CD8-positive, alpha-beta memory T cell (primary cell): ENCODE measurements around the gene VAV3. TPM values are rescaled to one million over a fixed set of nuclear protein-coding genes. Genes with fewer than 3 reads are reported as not detected.

Experiments
- CTCF ChIA-PET: fragments of 350-600 bp; sonication (Branson Sonifier 250); formaldehyde crosslinking; loops from one replicate; lab custom pipeline; 2021; ENCODE audit warnings: antibody characterized with exemption; lab: Charles Lee
- POLR2A ChIA-PET: fragments of 350-600 bp; sonication (Branson Sonifier 250); formaldehyde crosslinking; loops from one replicate; lab custom pipeline; 2021; ENCODE audit warnings: antibody characterized with exemption; lab: Charles Lee
- DNase-seq, 5 donors: peaks; one replicate each; pipeline versions ENCODE4 v3.0.0 to v3.0.0-alpha.2; 2020 to 2022; ENCODE audit warnings: mixed read lengths in 1 of 5
- H3K27ac ChIP-seq: one replicate; pipeline ENCODE4 v1.7.0; 2013; ENCODE audit warnings: low read depth, mild to moderate bottlenecking, low read length, moderate library complexity
- H3K27me3 ChIP-seq: 2 replicates; pipeline ENCODE4 v1.7.0; 2013; ENCODE audit warnings: low read length, mild to moderate bottlenecking; ENCODE audit not compliant: insufficient read depth, poor library complexity, severe bottlenecking
- H3K36me3 ChIP-seq: 2 replicates; pipeline ENCODE4 v1.7.0; 2013; ENCODE audit warnings: mild to moderate bottlenecking, low read length, moderate library complexity; ENCODE audit not compliant: insufficient read depth
- H3K4me1 ChIP-seq: 2 replicates; pipeline ENCODE4 v1.7.0; 2013; ENCODE audit warnings: mild to moderate bottlenecking, low read length, moderate library complexity; ENCODE audit not compliant: insufficient read depth
- H3K4me3 ChIP-seq: 2 replicates; pipeline ENCODE4 v1.7.0; 2013; ENCODE audit warnings: mild to moderate bottlenecking, low read length
- H3K9me3 ChIP-seq: 2 replicates; pipeline ENCODE4 v1.7.0; 2013; ENCODE audit warnings: mild to moderate bottlenecking, low read length
- H3K27ac Mint-ChIP-seq, 8 donors: one replicate each; pipeline ENCODE4 v1.8.0; 2020 to 2021; ENCODE audit warnings: mixed read lengths in 8 of 8, mild to moderate bottlenecking in 6 of 8, inconsistent platforms in 3 of 8, moderate library complexity in 3 of 8
- H3K27me3 Mint-ChIP-seq, 2 donors: one replicate each; pipeline ENCODE4 v1.8.0; 2020 to 2021; ENCODE audit warnings: mixed read lengths in 2 of 2, mild to moderate bottlenecking in 1 of 2, moderate library complexity in 1 of 2
- H3K36me3 Mint-ChIP-seq, 3 donors: one replicate each; pipeline ENCODE4 v1.8.0; 2020 to 2021; ENCODE audit warnings: mixed read lengths in 3 of 3, inconsistent platforms in 1 of 3, mild to moderate bottlenecking in 1 of 3
- H3K4me1 Mint-ChIP-seq, 3 donors: one replicate each; pipeline ENCODE4 v1.8.0; 2020 to 2021; ENCODE audit warnings: mixed read lengths in 3 of 3, inconsistent platforms in 1 of 3, mild to moderate bottlenecking in 1 of 3
- H3K4me3 Mint-ChIP-seq, 7 donors: one replicate each; pipeline ENCODE4 v1.8.0; 2020 to 2021; ENCODE audit warnings: mixed read lengths in 7 of 7, mild to moderate bottlenecking in 6 of 7, moderate library complexity in 4 of 7, inconsistent platforms in 2 of 7
- H3K9me3 Mint-ChIP-seq, 5 donors: one replicate each; pipeline ENCODE4 v1.8.0; 2020 to 2022; ENCODE audit warnings: mixed read lengths in 5 of 5, mild to moderate bottlenecking in 3 of 5, moderate library complexity in 2 of 5, inconsistent platforms in 1 of 5
- polyA plus RNA-seq: library from polyadenylated mRNA; unstranded; fragments of 300-500 nt; fragmentation: Illumina TruSeq; gene quantifications from one replicate; pipeline ENCODE4 v1.2.3, GENCODE V29; 2021
- total RNA-seq, 2 experiments: library from RNA; stranded (reverse); gene quantifications; one replicate each; pipeline ENCODE4 v1.2.3, GENCODE V29; 2021

VAV3 gene
- total and polyA plus RNA-seq, 3 experiments from 2014 or later, result 4.4 to 13.7 (median 4.7) TPM

GRCh38 chr1:107807855-107808254, 157.1 kb downstream of the VAV3 start:
- Mint-ChIP-seq H3K4me1 (peaks cover 44 to 61% (median 53%) of the 10 kb centered on the region in 3 donors), H3K4me3 (no peak overlapping the region), H3K36me3 (peaks cover 0 to 5% (median 2%) of the 10 kb centered on the region in 3 donors), H3K9me3 (no peaks in the 10 kb centered on the region), H3K27ac (no peak overlapping the region), H3K27me3 (no peaks in the 10 kb centered on the region)
- Histone ChIP-seq H3K4me1 (peaks cover 25% of the 10 kb centered on the region), H3K4me3 (no peak overlapping the region), H3K36me3 (no peaks in the 10 kb centered on the region), H3K9me3 (no peaks in the 10 kb centered on the region), H3K27me3 (no peaks in the 10 kb centered on the region), H3K27ac (no peak overlapping the region)
- DNase-seq, result no peak
- POLR2A ChIA-PET, result no interaction called here
- CTCF ChIA-PET, result no interaction called here

GRCh38 chr1:107807405-107807804, 157.6 kb downstream of the VAV3 start:
- CTCF ChIA-PET, result no interaction called here
- H3K27ac Mint-ChIP-seq, result peak overlapping the region in 1 of 8 donors; percentile 29
- no peak overlapping the region for H3K4me3 Mint-ChIP-seq
- peaks cover 0 to 5% (median 2%) of the 10 kb centered on the region in 3 donors for H3K36me3 Mint-ChIP-seq
- H3K4me1 Mint-ChIP-seq, result peaks cover 48 to 64% (median 55%) of the 10 kb centered on the region in 3 donors
- no peaks in the 10 kb centered on the region for H3K9me3 Mint-ChIP-seq
- no peaks in the 10 kb centered on the region for H3K9me3 ChIP-seq
- H3K4me1 ChIP-seq, result peaks cover 25% of the 10 kb centered on the region
- H3K4me3 ChIP-seq, result no peak overlapping the region
- DNase-seq, result no peak
- H3K27ac ChIP-seq, result no peak overlapping the region
- H3K27me3 ChIP-seq, result no peaks in the 10 kb centered on the region
- POLR2A ChIA-PET, result no interaction called here
- H3K36me3 ChIP-seq, result no peaks in the 10 kb centered on the region
- no peaks in the 10 kb centered on the region for H3K27me3 Mint-ChIP-seq

- H3K4me1 Mint-ChIP-seq, result peaks cover 49 to 64% (median 54%) of the 10 kb centered on the region in 3 donors
- no peaks in the 10 kb centered on the region for H3K27me3 ChIP-seq
- CTCF ChIA-PET, result no interaction called here
- no peak for DNase-seq
- no peaks in the 10 kb centered on the region for H3K36me3 ChIP-seq
- H3K36me3 Mint-ChIP-seq, result peaks cover 0 to 5% (median 2%) of the 10 kb centered on the region in 3 donors
- H3K9me3 Mint-ChIP-seq, result no peaks in the 10 kb centered on the region
- no peak overlapping the region for H3K27ac ChIP-seq
- no peak overlapping the region for H3K4me3 Mint-ChIP-seq
- H3K27me3 Mint-ChIP-seq, result no peaks in the 10 kb centered on the region
- H3K9me3 ChIP-seq, result no peaks in the 10 kb centered on the region
- no peak overlapping the region for H3K4me3 ChIP-seq
- no peak overlapping the region for H3K27ac Mint-ChIP-seq
- POLR2A ChIA-PET, result no interaction called here
- H3K4me1 ChIP-seq, result peaks cover 25% of the 10 kb centered on the region
Measured at GRCh38 chr1:107806902-107807301, 158.1 kb downstream of the VAV3 start.

- CTCF ChIA-PET, result no interaction called here
- H3K9me3 Mint-ChIP-seq, result peaks cover 0 to 8% (median 0%) of the 10 kb centered on the region in 5 donors
- POLR2A ChIA-PET, result no interaction called here
- peak overlapping the region in 6 of 8 donors; percentile 3 to 72 (median 55) for H3K27ac Mint-ChIP-seq
- H3K27ac ChIP-seq, result no peak overlapping the region
- H3K4me3 Mint-ChIP-seq, result peak overlapping the region in 6 of 7 donors; percentile 19 to 76 (median 49)
- peaks cover 25% of the 10 kb centered on the region for H3K4me1 ChIP-seq
- no peaks in the 10 kb centered on the region for H3K9me3 ChIP-seq
- H3K4me3 ChIP-seq, result no peak overlapping the region
- peaks cover 0 to 7% (median 2%) of the 10 kb centered on the region in 3 donors for H3K36me3 Mint-ChIP-seq
- no peaks in the 10 kb centered on the region for H3K27me3 ChIP-seq
- H3K36me3 ChIP-seq, result no peaks in the 10 kb centered on the region
- no peaks in the 10 kb centered on the region for H3K27me3 Mint-ChIP-seq
- peaks cover 46 to 50% (median 49%) of the 10 kb centered on the region in 3 donors for H3K4me1 Mint-ChIP-seq
- DNase-seq, result no peak
Measured at GRCh38 chr1:107804741-107805140, 160.2 kb downstream of the VAV3 start.

- peak overlapping the region in 6 of 7 donors; percentile 19 to 76 (median 49) for H3K4me3 Mint-ChIP-seq
- ChIA-PET POLR2A (no interaction called here), CTCF (no interaction called here)
- Histone ChIP-seq H3K27me3 (no peaks in the 10 kb centered on the region), H3K4me1 (peaks cover 25% of the 10 kb centered on the region), H3K27ac (no peak overlapping the region), H3K9me3 (no peaks in the 10 kb centered on the region), H3K4me3 (no peak overlapping the region), H3K36me3 (no peaks in the 10 kb centered on the region)
- peak overlapping the region in 4 of 8 donors; percentile 1 to 72 (median 41) for H3K27ac Mint-ChIP-seq
- peaks cover 0 to 8% (median 0%) of the 10 kb centered on the region in 5 donors for H3K9me3 Mint-ChIP-seq
- peaks cover 46 to 49% (median 49%) of the 10 kb centered on the region in 3 donors for H3K4me1 Mint-ChIP-seq
- H3K27me3 Mint-ChIP-seq, result no peaks in the 10 kb centered on the region
- peaks cover 0 to 7% (median 2%) of the 10 kb centered on the region in 3 donors for H3K36me3 Mint-ChIP-seq
- peak in 2 of 5 donors; percentile 36 to 39 for DNase-seq
Measured at GRCh38 chr1:107804134-107804533, 160.8 kb downstream of the VAV3 start.

- ChIA-PET POLR2A (no interaction called here), CTCF (no interaction called here)
- Mint-ChIP-seq H3K36me3 (peaks cover 0 to 7% (median 2%) of the 10 kb centered on the region in 3 donors), H3K9me3 (peaks cover 0 to 8% (median 0%) of the 10 kb centered on the region in 5 donors), H3K27me3 (no peaks in the 10 kb centered on the region), H3K4me1 (peaks cover 46 to 49% (median 48%) of the 10 kb centered on the region in 3 donors), H3K4me3 (peak overlapping the region in 3 of 7 donors; percentile 0 to 49 (median 4)), H3K27ac (peak overlapping the region in 2 of 8 donors; percentile 7 to 47)
- Histone ChIP-seq H3K4me1 (peaks cover 25% of the 10 kb centered on the region), H3K36me3 (no peaks in the 10 kb centered on the region), H3K27me3 (no peaks in the 10 kb centered on the region), H3K4me3 (no peak overlapping the region), H3K27ac (no peak overlapping the region), H3K9me3 (no peaks in the 10 kb centered on the region)
- no peak for DNase-seq
Measured at GRCh38 chr1:107803579-107803978, 161.4 kb downstream of the VAV3 start.

GRCh38 chr1:107802654-107803053, 162.3 kb downstream of the VAV3 start:
- no peak overlapping the region for H3K4me3 ChIP-seq
- H3K36me3 ChIP-seq, result no peaks in the 10 kb centered on the region
- Mint-ChIP-seq H3K27ac (peak overlapping the region in 3 of 8 donors; percentile 5 to 43 (median 6)), H3K4me3 (peak overlapping the region in 2 of 7 donors; percentile 2 to 33), H3K9me3 (peaks cover 0 to 8% (median 0%) of the 10 kb centered on the region in 5 donors), H3K4me1 (peaks cover 42 to 45% (median 44%) of the 10 kb centered on the region in 3 donors), H3K27me3 (no peaks in the 10 kb centered on the region), H3K36me3 (peaks cover 0 to 7% (median 2%) of the 10 kb centered on the region in 3 donors)
- no peaks in the 10 kb centered on the region for H3K27me3 ChIP-seq
- peaks cover 25% of the 10 kb centered on the region for H3K4me1 ChIP-seq
- no peak for DNase-seq
- no peaks in the 10 kb centered on the region for H3K9me3 ChIP-seq
- H3K27ac ChIP-seq, result no peak overlapping the region
- CTCF ChIA-PET, result no interaction called here
- POLR2A ChIA-PET, result no interaction called here

- Mint-ChIP-seq H3K27me3 (no peaks in the 10 kb centered on the region), H3K27ac (peak overlapping the region in 4 of 8 donors; percentile 8 to 88 (median 47)), H3K9me3 (peaks cover 0 to 5% (median 0%) of the 10 kb centered on the region in 5 donors), H3K36me3 (peaks cover 0 to 4% (median 0%) of the 10 kb centered on the region in 3 donors), H3K4me1 (peaks cover 17 to 31% (median 29%) of the 10 kb centered on the region in 3 donors), H3K4me3 (peak overlapping the region in 1 of 7 donors; percentile 2)
- no peaks in the 10 kb centered on the region for H3K27me3 ChIP-seq
- H3K36me3 ChIP-seq, result no peaks in the 10 kb centered on the region
- POLR2A ChIA-PET, result no interaction called here
- no peak overlapping the region for H3K4me3 ChIP-seq
- CTCF ChIA-PET, result interaction anchor here (1.3 kb wide), 2 partner anchors 13 to 330 kb away, joined by 3 read pairs; no protein-coding TSS in a partner anchor
- H3K27ac ChIP-seq, result no peak overlapping the region
- H3K4me1 ChIP-seq, result no peaks in the 10 kb centered on the region
- no peak for DNase-seq
- no peaks in the 10 kb centered on the region for H3K9me3 ChIP-seq
Measured at GRCh38 chr1:107795994-107796393, 169.0 kb downstream of the VAV3 start.
